Activated naive CD8-positive, alpha-beta T cell treated with anti-CD3 and anti-CD28 coated beads for 36 hours (primary cell): ENCODE data around the gene ASH1L. TPM values are rescaled to one million over a fixed set of nuclear protein-coding genes. Genes with fewer than 3 reads are reported as not detected.
"Not testable (repeated sequence)": the region's sequence is repeated elsewhere in the genome, so short reads cannot be mapped to it uniquely, and the experiment has no call there.

Experiments
- DNase-seq: peaks from one replicate; pipeline ENCODE4 v3.0.0; 2021
- H3K27ac Mint-ChIP-seq: one replicate; pipeline ENCODE4 v1.8.0; 2022; ENCODE audit warnings: mild to moderate bottlenecking, moderate library complexity, mixed read lengths
- H3K27me3 Mint-ChIP-seq: one replicate; pipeline ENCODE4 v1.8.0; 2022; ENCODE audit warnings: mild to moderate bottlenecking, mixed read lengths
- H3K36me3 Mint-ChIP-seq: one replicate; pipeline ENCODE4 v1.8.0; 2021; ENCODE audit warnings: mild to moderate bottlenecking, mixed read lengths
- H3K4me1 Mint-ChIP-seq: one replicate; pipeline ENCODE4 v1.8.0; 2021; ENCODE audit warnings: mixed read lengths
- H3K4me3 Mint-ChIP-seq: one replicate; pipeline ENCODE4 v1.8.0; 2022; ENCODE audit warnings: mild to moderate bottlenecking, moderate library complexity, mixed read lengths
- H3K9me3 Mint-ChIP-seq: one replicate; pipeline ENCODE4 v1.8.0; 2022; ENCODE audit warnings: mixed read lengths
- total RNA-seq, 2 experiments: library from RNA; stranded (reverse); gene quantifications; one replicate each; pipeline ENCODE4 v1.2.3, GENCODE V29; 2021

Gene ASH1L
- total RNA-seq, 2 experiments from 2014 or later: 17.6 to 18.9 TPM

DNA sequence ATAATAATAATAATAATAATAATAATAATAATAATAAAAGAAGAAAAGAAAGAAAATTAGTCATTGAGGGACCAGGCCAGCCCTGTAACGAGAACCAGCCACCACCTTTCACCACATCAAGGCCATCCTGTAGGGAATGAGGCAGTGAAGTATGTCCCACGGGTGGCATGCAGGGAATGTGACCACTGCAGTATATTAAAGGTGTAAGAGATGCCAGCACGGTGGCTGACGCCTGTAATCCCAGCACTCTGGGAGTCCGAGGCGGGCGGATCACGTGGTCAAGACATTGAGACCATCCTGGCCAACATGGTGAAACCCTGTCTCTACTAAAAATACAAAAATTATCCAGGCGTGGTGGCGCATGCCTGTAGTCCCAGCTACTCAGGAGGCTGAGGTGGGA lies 271.6 kb downstream of the ASH1L start:
- peaks cover 29% of the 10 kb centered on the region for H3K27me3 Mint-ChIP-seq
- DNase-seq, H3K4me1 Mint-ChIP-seq, H3K9me3 Mint-ChIP-seq, H3K36me3 Mint-ChIP-seq, H3K4me3 Mint-ChIP-seq, H3K27ac Mint-ChIP-seq: not testable (repeated sequence)

DNA sequence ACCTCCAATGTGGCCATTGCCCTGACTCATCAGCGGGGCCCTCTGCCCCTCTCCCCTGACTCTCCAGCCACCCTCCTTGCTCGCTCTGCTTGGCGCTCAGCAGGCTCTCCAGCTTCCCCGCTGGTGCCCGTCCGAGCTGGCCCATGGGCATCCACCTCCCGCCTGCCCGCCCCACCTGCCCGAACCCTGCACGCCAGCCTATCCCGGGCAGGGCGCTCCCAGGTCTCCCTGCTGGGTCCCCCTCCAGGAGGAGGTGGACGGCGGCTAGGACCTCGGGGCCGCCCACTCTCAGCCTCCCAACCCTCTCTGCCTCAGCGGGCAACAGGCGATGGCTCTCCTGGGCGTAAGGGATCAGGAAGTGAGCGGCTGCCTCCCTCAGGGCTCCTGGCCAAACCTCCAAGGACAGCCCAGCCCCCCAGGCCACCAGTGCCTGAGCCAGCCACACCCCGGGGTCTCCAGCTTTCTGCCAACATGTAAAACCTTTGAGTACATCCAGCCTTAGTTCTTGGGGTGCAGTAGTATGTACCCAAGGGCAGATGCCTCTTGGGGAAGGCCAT lies 274.5 kb downstream of the ASH1L start:
- no peaks in the 10 kb centered on the region for H3K4me1 Mint-ChIP-seq
- peaks cover 6% of the 10 kb centered on the region for H3K27me3 Mint-ChIP-seq
- no peak overlapping the region for H3K27ac Mint-ChIP-seq
- no peak overlapping the region for H3K4me3 Mint-ChIP-seq
- DNase-seq: no peak
- H3K9me3 Mint-ChIP-seq: no peaks in the 10 kb centered on the region
- H3K36me3 Mint-ChIP-seq: no peaks in the 10 kb centered on the region

- H3K27me3 Mint-ChIP-seq: peaks cover 3% of the 10 kb centered on the region
- DNase-seq: no peak
- H3K4me3 Mint-ChIP-seq: no peak overlapping the region
- H3K27ac Mint-ChIP-seq: no peak overlapping the region
- H3K9me3 Mint-ChIP-seq: no peaks in the 10 kb centered on the region
- no peaks in the 10 kb centered on the region for H3K4me1 Mint-ChIP-seq
- H3K36me3 Mint-ChIP-seq: no peaks in the 10 kb centered on the region
Observed at GRCh38 chr1:155286544-155286943, 276.1 kb downstream of the ASH1L start.

- Mint-ChIP-seq H3K9me3 (no peaks in the 10 kb centered on the region), H3K27ac (no peak overlapping the region), H3K27me3 (no peaks in the 10 kb centered on the region), H3K4me1 (no peaks in the 10 kb centered on the region), H3K4me3 (no peak overlapping the region), H3K36me3 (no peaks in the 10 kb centered on the region)
- DNase-seq: no peak
Observed at GRCh38 chr1:155285631-155286044, 277.0 kb downstream of the ASH1L start.

Other genes starting within 250 kb of the ASH1L start
- 10 to 100 TPM; 23.7 to 24.2 TPM for gene RUSC1, start 241.9 kb downstream of the ASH1L start, total RNA-seq
- gene MSTO1, start 47.4 kb upstream of the ASH1L start, total RNA-seq: 10 to 100 TPM; 85.1 to 99.1 TPM
- gene YY1AP1, start 126.0 kb upstream of the ASH1L start, total RNA-seq: 10 to 100 TPM; 66.8 to 67.0 TPM
- gene DAP3, start 126.3 kb upstream of the ASH1L start, total RNA-seq: 100 to 1,000 TPM; 148 to 151 TPM